ENCODE results near the gene POM121L2.

Gene POM121L2

GRCh38 chr6:27296106-27296783 is 15.8 kb downstream of the POM121L2 start:
- TF ChIP-seq TAF1 (IDR thresholded peaks at IDR 0.05; ENCODE audit: low read depth) = peak; percentile 42; the same call in 1 of the 2 replicates
- TF ChIP-seq CREB1 (IDR thresholded peaks at IDR 0.05; ENCODE audit: low read depth) = no peak
- TF ChIP-seq NFIC (IDR thresholded peaks at IDR 0.05) = no peak
- TF ChIP-seq RAD21 (IDR thresholded peaks at IDR 0.05; ENCODE audit: low read depth) = peak; percentile 0; the same call in 1 of the 2 replicates
- no peak for TF ChIP-seq EGR1 (IDR thresholded peaks at IDR 0.05)
- peak; percentile 69 for TF ChIP-seq TEAD4 (IDR thresholded peaks at IDR 0.05)
- TF ChIP-seq, protein P1, sequence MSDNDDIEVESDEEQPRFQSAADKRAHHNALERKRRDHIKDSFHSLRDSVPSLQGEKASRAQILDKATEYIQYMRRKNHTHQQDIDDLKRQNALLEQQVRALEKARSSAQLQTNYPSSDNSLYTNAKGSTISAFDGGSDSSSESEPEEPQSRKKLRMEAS (IDR thresholded peaks at IDR 0.05) = peak; percentile 59
- peak; percentile 38; the same call in 1 of the 2 replicates for TF ChIP-seq ZBTB7A (IDR thresholded peaks at IDR 0.05; ENCODE audit: low read depth)

- TF ChIP-seq FOXM1 (IDR thresholded peaks at IDR 0.05; ENCODE audit: borderline replicate concordance, low read depth) (no peak), TEAD4 (IDR thresholded peaks at IDR 0.05) (peak; percentile 93), YY1 (IDR thresholded peaks at IDR 0.05; ENCODE audit: low read depth) (0 out of 2 replicates have a peak, but pooled peaks have one; percentile 22)
- TF ChIP-seq, protein P1 (IDR thresholded peaks at IDR 0.05) = no peak
Measured at GRCh38 chr6:27295301-27296079, 16.6 kb downstream of the POM121L2 start.

DNA sequence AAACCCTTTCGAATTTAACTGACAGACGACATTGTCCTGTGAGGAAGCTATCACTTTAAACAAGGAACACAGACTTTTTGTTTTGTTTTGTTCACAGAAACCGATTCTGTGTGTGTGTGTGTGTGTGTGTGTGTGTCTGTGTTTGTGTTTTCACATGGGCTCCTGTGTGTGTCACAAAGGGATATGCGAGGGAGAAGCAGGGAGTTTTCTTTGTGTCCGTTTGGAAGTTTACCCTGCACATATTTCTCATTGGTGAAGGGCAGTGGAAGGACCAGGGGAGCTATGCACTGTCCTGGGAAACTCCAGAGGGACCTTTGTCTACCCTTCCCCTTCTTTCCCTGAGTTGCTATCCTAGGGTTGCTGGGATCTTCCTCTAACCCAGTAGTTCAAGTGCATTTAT is 17.7 kb downstream of the POM121L2 start:
- TF ChIP-seq, protein P1 (IDR thresholded peaks at IDR 0.05) = no peak
- TF ChIP-seq CREB1 (IDR thresholded peaks at IDR 0.05; ENCODE audit: low read depth) (no peak), REST (IDR thresholded peaks at IDR 0.05; ENCODE audit: low read depth) (no peak)

DNA sequence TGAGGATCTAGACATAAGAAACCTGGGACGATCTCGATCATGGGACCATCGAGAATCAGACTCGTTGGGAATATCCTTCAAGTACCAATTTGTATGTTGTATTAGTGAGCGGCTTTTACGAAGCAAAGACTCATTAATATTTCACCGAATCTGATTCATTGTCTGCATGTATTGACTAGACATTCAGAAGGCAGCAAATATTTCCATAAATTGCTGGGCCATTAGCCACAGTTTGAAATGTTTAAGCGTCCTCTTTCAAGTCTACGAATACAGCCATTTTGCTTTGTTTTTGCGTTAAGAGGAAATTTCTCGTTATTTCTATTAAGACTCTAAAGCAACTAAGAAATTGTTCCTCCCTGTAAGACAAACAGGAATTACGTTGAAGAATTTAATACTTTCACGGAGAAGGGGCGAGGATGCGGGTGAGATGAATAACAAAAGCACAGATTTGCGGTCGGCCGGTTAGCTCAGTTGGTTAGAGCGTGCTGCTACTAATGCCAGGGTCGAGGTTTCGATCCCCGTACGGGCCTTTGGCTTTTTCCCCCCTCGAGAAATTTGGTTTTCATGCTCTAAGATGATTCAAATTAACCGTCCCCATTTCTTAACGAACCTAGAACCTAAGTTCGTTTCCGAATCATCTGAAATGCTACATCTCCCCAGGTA is 18.5 kb downstream of the POM121L2 start:
- TF ChIP-seq TEAD4 (IDR thresholded peaks at IDR 0.05) (peak; percentile 87), CEBPB (IDR thresholded peaks at IDR 0.05) (no peak)

GRCh38 chr6:27290850-27291208 is 21.2 kb downstream of the POM121L2 start:
- TF ChIP-seq USF1 (IDR thresholded peaks at IDR 0.05) (no peak), CEBPB (IDR thresholded peaks at IDR 0.05) (no peak), TCF12 (IDR thresholded peaks at IDR 0.05; ENCODE audit: low read depth) (no peak), NFIC (IDR thresholded peaks at IDR 0.05) (no peak), EGR1 (IDR thresholded peaks at IDR 0.05) (no peak), TAF1 (IDR thresholded peaks at IDR 0.05; ENCODE audit: low read depth) (no peak), FOXM1 (IDR thresholded peaks at IDR 0.05; ENCODE audit: borderline replicate concordance, low read depth) (no peak), ZBTB7A (IDR thresholded peaks at IDR 0.05; ENCODE audit: low read depth) (no peak), REST (IDR thresholded peaks at IDR 0.05; ENCODE audit: low read depth) (no peak)
- TF ChIP-seq, protein P1 (IDR thresholded peaks at IDR 0.05) = no peak

DNA sequence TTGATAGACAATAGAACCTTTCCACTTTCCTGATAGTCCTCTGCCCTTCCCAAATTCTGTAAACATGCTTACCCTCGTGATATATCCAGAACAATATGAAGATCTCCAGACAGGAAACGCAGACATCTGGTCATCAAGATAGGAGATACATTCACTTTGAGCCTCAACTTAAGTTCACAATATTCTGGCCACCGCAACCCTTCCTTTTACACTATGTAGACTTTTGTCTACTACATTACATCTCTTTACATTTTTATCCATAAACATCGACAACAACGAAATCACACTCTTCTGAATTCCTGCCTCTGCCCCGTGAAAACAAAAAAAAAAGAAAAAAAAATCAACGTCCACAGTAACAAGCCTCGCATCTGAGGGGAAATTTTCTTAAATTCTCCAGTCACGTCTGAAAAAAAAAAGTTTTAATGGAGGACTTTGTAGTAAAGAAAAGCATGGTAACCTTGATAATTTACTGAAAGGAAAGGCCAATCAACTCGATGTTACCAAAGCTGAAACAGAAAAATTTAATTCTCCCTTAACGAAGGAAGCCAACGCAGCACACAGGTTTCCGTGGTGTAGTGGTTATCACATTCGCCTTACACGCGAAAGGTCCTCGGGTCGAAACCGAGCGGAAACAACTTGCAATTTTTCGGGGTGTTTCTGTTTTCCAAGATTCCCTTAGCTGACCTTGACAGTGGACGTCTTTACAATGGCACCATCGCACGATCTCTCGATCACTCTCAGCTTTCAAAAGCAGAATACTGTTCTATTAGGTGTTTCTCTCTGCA is 21.8 kb downstream of the POM121L2 start:
- TF ChIP-seq CEBPB (IDR thresholded peaks at IDR 0.05) (no peak), ZBTB7A (IDR thresholded peaks at IDR 0.05; ENCODE audit: low read depth) (no peak), TEAD4 (IDR thresholded peaks at IDR 0.05) (no peak), EGR1 (IDR thresholded peaks at IDR 0.05) (no peak)
